Progenitor cell of endocrine pancreas (in vitro differentiated cells): ENCODE measurements around the gene SUSD3. TPM values are rescaled to one million over a fixed set of nuclear protein-coding genes. Genes with fewer than 3 reads are reported as not detected.

Source experiments
- DNase-seq: peaks from one replicate; pipeline ENCODE4 v3.0.0; 2021; ENCODE audit warnings: low spot score; ENCODE audit not compliant: unreplicated experiment
- H3K27ac Mint-ChIP-seq: 2 replicates; pipeline ENCODE4 v1.8.0; 2021; ENCODE audit warnings: mild to moderate bottlenecking, moderate library complexity, mixed read lengths
- H3K27me3 Mint-ChIP-seq: 2 replicates; pipeline ENCODE4 v1.8.0; 2021; ENCODE audit warnings: mixed read lengths
- H3K36me3 Mint-ChIP-seq: 2 replicates; pipeline ENCODE4 v1.8.0; 2022; ENCODE audit warnings: mixed read lengths; ENCODE audit not compliant: insufficient read depth
- H3K4me1 Mint-ChIP-seq: 2 replicates; pipeline ENCODE4 v1.8.0; 2021; ENCODE audit warnings: low read depth, mixed read lengths
- H3K4me3 Mint-ChIP-seq: 2 replicates; pipeline ENCODE4 v1.8.0; 2021; ENCODE audit warnings: low read depth, mild to moderate bottlenecking, moderate library complexity, mixed read lengths
- H3K9me3 Mint-ChIP-seq: 2 replicates; pipeline ENCODE4 v1.8.0; 2021; ENCODE audit warnings: low read depth, mixed read lengths
- CTCF ChIP-seq: fragments of 200-600 bp; sonication (generic); IDR thresholded peaks from one replicate; pipeline ENCODE4 v1.5.0; 2021; ENCODE audit warnings: antibody characterized with exemption, mild to moderate bottlenecking; ENCODE audit not compliant: unreplicated experiment
- total RNA-seq: library from RNA; stranded (reverse); gene quantifications from 2 replicates; pipeline ENCODE4 v1.2.1, GENCODE V29; 2021

SUSD3 gene
- total RNA-seq, 1 donor from 2014 or later, result 0.43 TPM

GRCh38 chr9:93061791-93062763 is 3.6 kb downstream of the SUSD3 start:
- DNase-seq, result no peak
- peaks cover 24% of the 10 kb centered on the region for H3K27me3 Mint-ChIP-seq
- H3K4me3 Mint-ChIP-seq, result no peak overlapping the region
- TF ChIP-seq CTCF, result no peak
- H3K4me1 Mint-ChIP-seq, result peaks cover 12% of the 10 kb centered on the region
- peak overlapping the region; percentile 69 for H3K27ac Mint-ChIP-seq
- H3K36me3 Mint-ChIP-seq, result no peaks in the 10 kb centered on the region
- no peaks in the 10 kb centered on the region for H3K9me3 Mint-ChIP-seq

- Mint-ChIP-seq H3K36me3 (no peaks in the 10 kb centered on the region), H3K27ac (no peak overlapping the region), H3K9me3 (no peaks in the 10 kb centered on the region), H3K4me3 (no peak overlapping the region), H3K27me3 (peaks cover 17% of the 10 kb centered on the region), H3K4me1 (peaks cover 12% of the 10 kb centered on the region)
- DNase-seq, result no peak
- TF ChIP-seq CTCF, result no peak
Measured at GRCh38 chr9:93064392-93065134, 6.1 kb downstream of the SUSD3 start.

GRCh38 chr9:93065135-93065720 is 6.7 kb downstream of the SUSD3 start:
- no peak overlapping the region for H3K4me3 Mint-ChIP-seq
- no peak for DNase-seq
- H3K36me3 Mint-ChIP-seq, result no peaks in the 10 kb centered on the region
- no peak for TF ChIP-seq CTCF
- H3K27me3 Mint-ChIP-seq, result peaks cover 11% of the 10 kb centered on the region
- H3K4me1 Mint-ChIP-seq, result peaks cover 12% of the 10 kb centered on the region
- H3K27ac Mint-ChIP-seq, result no peak overlapping the region
- H3K9me3 Mint-ChIP-seq, result no peaks in the 10 kb centered on the region

- Mint-ChIP-seq H3K27me3 (peaks cover 3% of the 10 kb centered on the region), H3K4me1 (peaks cover 4% of the 10 kb centered on the region), H3K9me3 (no peaks in the 10 kb centered on the region)
Measured at GRCh38 chr9:93066978-93067603, 8.6 kb downstream of the SUSD3 start.

More at GRCh38 chr9:93066978-93067603, 8.6 kb downstream of the SUSD3 start:
- no peak for TF ChIP-seq CTCF
- H3K36me3 Mint-ChIP-seq, result no peaks in the 10 kb centered on the region
- H3K4me3 Mint-ChIP-seq, result no peak overlapping the region
- H3K27ac Mint-ChIP-seq, result no peak overlapping the region
- DNase-seq, result no peak
